Activated CD4-positive, alpha-beta T cell treated with anti-CD3 and anti-CD28 coated beads, Interleukin-2, amount 10 ng/mL, durations not matched to agents 7 days and 5 days (primary cell): ENCODE measurements around the gene PSAT1. TPM values are rescaled to one million over a fixed set of nuclear protein-coding genes. Genes with fewer than 3 reads are reported as not detected.
A peak's percentile ranks its signal among the peaks of the same experiment; 100 is the strongest.

Source experiments
- CTCF ChIA-PET: fragments of 350-600 bp; sonication (Branson Sonifier 250); formaldehyde crosslinking; loops from one replicate; lab custom pipeline; 2021; ENCODE audit warnings: antibody characterized with exemption; lab: Charles Lee
- POLR2A ChIA-PET: fragments of 350-600 bp; sonication (Branson Sonifier 250); formaldehyde crosslinking; loops from one replicate; lab custom pipeline; 2021; ENCODE audit warnings: antibody characterized with exemption; lab: Charles Lee
- DNase-seq: peaks from one replicate; pipeline ENCODE4 v3.0.0-alpha.2; 2020
- H3K27ac Mint-ChIP-seq: one replicate; pipeline ENCODE4 v1.8.0; 2021; ENCODE audit warnings: mild to moderate bottlenecking, moderate library complexity, mixed read lengths
- H3K27me3 Mint-ChIP-seq: one replicate; pipeline ENCODE4 v1.8.0; 2021; ENCODE audit warnings: mixed read lengths
- H3K36me3 Mint-ChIP-seq: one replicate; pipeline ENCODE4 v1.8.0; 2021; ENCODE audit warnings: low read depth, mixed read lengths
- H3K4me1 Mint-ChIP-seq: one replicate; pipeline ENCODE4 v1.8.0; 2021; ENCODE audit warnings: mixed read lengths
- H3K4me3 Mint-ChIP-seq: one replicate; pipeline ENCODE4 v1.8.0; 2021; ENCODE audit warnings: mild to moderate bottlenecking, moderate library complexity, mixed read lengths
- H3K9me3 Mint-ChIP-seq: one replicate; pipeline ENCODE4 v1.8.0; 2021; ENCODE audit warnings: mixed read lengths
- total RNA-seq, 2 experiments: library from RNA; stranded (reverse); gene quantifications; one replicate each; pipeline ENCODE4 v1.2.3, GENCODE V29; 2021

Gene PSAT1
- total RNA-seq, 2 experiments from 2014 or later, result 68.6 to 71.3 TPM

DNA sequence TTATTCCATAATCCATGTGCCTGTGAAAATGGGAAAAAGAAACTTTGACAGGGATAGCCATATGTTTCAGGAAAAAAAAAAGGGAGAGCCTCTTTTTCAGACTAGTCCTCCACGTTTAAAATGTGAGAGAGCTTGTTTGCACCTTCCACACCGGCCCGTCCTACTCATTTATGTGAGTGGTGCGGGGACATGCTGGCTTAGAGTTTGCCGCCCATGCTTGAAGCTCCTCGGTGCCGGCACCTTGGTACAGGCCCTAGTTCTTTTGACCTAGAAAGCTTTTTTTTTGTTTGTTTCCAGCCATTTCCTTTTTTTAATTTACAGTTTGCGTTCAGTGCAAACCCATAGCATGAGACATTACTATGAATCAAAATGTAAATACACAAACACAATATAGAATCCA is 27.8 kb downstream of the PSAT1 start:
- no peak for DNase-seq
- Mint-ChIP-seq H3K27ac (no peak overlapping the region), H3K4me1 (peaks cover 7% of the 10 kb centered on the region), H3K9me3 (no peaks in the 10 kb centered on the region), H3K4me3 (no peak overlapping the region), H3K36me3 (peaks cover 64% of the 10 kb centered on the region), H3K27me3 (no peaks in the 10 kb centered on the region)
- ChIA-PET CTCF (no interaction called here), POLR2A (no interaction called here)

DNA sequence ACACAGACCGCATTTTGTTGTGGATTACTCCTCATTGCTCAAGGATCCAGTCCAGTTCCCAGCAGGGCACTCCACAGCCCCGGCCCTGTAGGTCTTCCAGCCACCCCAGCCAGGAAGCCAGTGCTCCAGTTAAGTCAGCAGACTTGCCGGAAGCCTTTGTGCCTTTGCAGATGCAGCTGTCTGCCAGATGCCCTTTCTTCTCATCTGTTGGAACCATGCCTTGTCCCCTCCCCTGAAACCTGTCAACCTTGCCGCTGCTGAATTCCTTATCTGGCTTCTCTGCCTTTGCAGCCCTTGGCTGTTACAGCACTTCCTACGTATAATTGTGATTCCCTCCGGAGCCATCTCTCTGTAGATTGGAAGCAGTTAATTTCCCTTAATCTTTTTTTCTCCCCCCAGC is 28.4 kb downstream of the PSAT1 start:
- Mint-ChIP-seq H3K9me3 (no peaks in the 10 kb centered on the region), H3K4me3 (no peak overlapping the region), H3K27ac (no peak overlapping the region), H3K4me1 (peaks cover 7% of the 10 kb centered on the region), H3K36me3 (peaks cover 62% of the 10 kb centered on the region), H3K27me3 (no peaks in the 10 kb centered on the region)
- ChIA-PET CTCF (no interaction called here), POLR2A (no interaction called here)
- no peak for DNase-seq

DNA sequence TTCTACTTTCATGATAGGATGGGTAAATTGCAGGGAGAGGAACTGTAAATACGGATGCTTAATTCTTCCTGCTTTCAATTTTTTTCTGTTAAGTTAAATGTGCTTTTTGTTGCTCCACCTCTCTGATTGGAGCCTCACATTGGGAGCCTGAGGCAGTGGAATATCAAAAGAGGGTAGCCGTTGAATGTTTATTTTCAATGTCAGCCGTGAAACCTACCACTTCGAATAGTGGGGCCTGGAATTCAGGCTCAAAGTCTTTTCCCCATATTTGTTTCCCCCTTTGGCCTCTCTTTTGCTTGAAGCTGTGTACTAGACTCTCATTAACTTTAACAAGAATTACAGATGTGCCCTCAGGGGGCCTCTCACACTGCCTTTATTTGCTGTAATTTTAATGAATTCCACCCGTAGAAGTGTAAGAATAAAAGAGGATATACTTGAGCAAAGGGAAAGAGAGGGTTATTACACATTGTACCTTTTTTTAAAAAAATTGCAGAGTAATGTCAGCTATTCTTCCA is 29.0 kb downstream of the PSAT1 start:
- CTCF ChIA-PET, result no interaction called here
- Mint-ChIP-seq H3K27ac (peak overlapping the region; percentile 51), H3K4me3 (no peak overlapping the region), H3K4me1 (peaks cover 8% of the 10 kb centered on the region), H3K9me3 (no peaks in the 10 kb centered on the region), H3K36me3 (peaks cover 61% of the 10 kb centered on the region), H3K27me3 (no peaks in the 10 kb centered on the region)
- no peak for DNase-seq
- POLR2A ChIA-PET, result no interaction called here

DNA sequence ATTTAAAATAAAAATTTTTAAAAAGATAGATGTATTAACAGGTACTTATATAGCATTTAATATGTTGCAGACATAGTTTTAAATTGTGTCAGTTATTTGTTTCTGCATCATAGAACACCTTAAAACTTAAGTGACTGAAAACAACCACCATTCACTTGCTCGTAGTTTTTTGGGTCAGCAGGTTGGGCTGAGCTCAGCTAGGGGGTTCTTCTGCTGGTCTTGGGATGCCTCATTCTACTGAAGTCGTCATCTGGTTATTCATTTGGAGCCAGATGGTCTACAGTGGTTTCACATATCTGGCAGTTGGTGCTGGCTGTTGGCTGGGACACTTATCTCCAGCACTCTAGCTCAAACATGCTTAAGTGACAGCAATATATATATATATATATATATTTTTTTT is 29.6 kb downstream of the PSAT1 start:
- ChIA-PET POLR2A (no interaction called here), CTCF (no interaction called here)
- Mint-ChIP-seq H3K4me3 (no peak overlapping the region), H3K27me3 (no peaks in the 10 kb centered on the region), H3K9me3 (no peaks in the 10 kb centered on the region), H3K36me3 (peaks cover 61% of the 10 kb centered on the region), H3K27ac (no peak overlapping the region), H3K4me1 (peaks cover 8% of the 10 kb centered on the region)
- no peak for DNase-seq

DNA sequence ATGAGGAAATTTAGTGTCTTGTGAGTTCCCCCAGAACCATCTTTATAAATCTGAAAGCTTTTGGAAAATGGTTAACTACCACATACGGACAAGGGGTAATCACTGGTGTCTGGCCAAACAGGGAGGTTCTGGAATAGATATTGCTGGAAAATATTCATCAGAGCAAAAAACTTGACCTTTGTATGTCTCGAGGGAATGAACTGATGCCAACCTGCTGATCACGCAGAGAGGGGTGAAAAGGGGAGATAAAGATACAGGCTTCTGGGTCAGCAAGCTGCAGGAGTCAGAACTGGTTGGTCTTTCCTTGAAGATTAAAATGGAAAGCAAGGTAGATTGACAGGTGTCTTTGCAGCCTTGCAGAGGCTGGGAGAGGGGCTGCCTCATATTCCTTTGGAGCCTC is 35.5 kb downstream of the PSAT1 start:
- Mint-ChIP-seq H3K4me3 (no peak overlapping the region), H3K27me3 (peaks cover 7% of the 10 kb centered on the region), H3K4me1 (peaks cover 2% of the 10 kb centered on the region), H3K9me3 (peaks cover 16% of the 10 kb centered on the region), H3K36me3 (peaks cover 52% of the 10 kb centered on the region), H3K27ac (no peak overlapping the region)
- DNase-seq, result no peak
- ChIA-PET CTCF (interaction anchor here (1.3 kb wide), 1 partner anchor 28 kb away, joined by 3 read pairs; no protein-coding TSS in a partner anchor), POLR2A (no interaction called here)

DNA sequence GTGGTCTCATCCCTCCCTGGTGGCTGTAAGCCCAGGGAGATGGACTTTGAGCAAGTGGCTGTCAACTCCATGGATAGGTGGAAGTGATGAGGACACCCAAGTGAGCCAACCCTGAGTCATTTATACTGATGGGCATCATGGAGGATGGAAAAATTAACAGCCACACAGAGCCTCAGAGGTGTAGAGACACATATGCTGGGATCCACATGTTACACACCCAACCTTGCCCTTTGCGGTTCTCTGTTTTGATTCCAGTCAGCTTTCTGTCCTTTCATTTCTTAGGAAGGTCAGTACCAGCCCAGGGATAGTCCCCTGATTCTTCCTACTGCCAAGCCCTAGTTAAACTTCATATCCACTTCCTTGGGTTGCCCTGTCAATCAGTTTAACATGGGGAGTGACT is 51.9 kb downstream of the PSAT1 start:
- Mint-ChIP-seq H3K9me3 (peaks cover 13% of the 10 kb centered on the region), H3K27ac (no peak overlapping the region), H3K27me3 (no peaks in the 10 kb centered on the region), H3K4me1 (peaks cover 23% of the 10 kb centered on the region), H3K4me3 (no peak overlapping the region), H3K36me3 (peaks cover 1% of the 10 kb centered on the region)
- DNase-seq, result no peak
- POLR2A ChIA-PET, result no interaction called here
- CTCF ChIA-PET, result interaction anchor here (0.5 kb wide), 1 partner anchor 27 kb away, joined by 3 read pairs; no protein-coding TSS in a partner anchor

DNA sequence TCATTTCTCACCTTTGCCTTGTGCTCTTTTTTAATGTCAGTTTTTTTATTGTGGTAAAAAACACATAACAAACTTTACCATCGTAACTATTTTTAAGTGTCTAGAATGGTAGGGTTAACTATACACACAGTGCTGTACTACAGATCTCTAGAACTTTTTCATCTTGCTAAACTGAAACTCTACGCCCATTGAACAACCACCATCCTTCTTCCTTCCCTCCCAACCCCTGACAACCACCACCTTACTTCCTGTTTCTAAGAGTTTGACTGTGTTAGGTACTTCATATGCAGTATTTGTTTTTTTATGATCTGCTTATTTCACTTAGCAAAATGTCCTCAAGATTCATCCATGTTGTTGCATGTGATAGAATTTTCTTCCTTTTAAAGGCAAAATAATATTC is 54.9 kb downstream of the PSAT1 start:
- Mint-ChIP-seq H3K27me3 (no peaks in the 10 kb centered on the region), H3K4me1 (peaks cover 23% of the 10 kb centered on the region), H3K4me3 (no peak overlapping the region), H3K27ac (peak overlapping the region; percentile 83), H3K36me3 (no peaks in the 10 kb centered on the region), H3K9me3 (peaks cover 13% of the 10 kb centered on the region)
- ChIA-PET POLR2A (no interaction called here), CTCF (no interaction called here)
- DNase-seq, result peak; percentile 36

DNA sequence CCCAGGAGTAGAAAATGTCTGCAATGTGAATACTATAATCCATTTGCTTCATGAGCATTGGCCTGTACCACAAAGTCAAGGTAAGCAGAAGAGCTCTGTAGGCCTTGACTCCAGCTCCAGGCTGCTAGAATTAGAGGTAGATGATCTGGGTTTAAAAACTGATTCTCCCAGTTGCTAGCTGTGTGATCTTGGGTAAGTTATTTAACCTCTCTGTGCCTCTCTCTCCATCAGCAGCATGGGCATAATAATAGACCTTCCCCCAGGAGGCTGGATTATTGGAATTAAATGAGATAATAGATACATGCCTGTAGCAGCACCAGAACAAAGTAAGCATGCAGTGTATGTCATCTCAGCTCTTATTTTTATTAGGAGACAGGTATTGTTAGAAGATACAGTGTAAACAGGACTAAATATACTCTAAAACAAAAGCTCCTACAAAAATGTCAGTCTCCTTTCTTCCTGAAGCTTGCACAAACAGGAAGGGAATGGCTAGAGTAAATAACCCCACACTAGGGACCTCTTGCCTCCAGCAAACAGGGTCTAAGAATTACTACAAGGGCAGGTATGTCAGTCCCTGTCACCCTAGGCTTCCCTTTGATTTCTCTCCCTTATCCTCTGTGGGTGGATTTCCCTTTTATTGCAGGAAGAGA is 57.5 kb downstream of the PSAT1 start:
- H3K36me3 Mint-ChIP-seq, result no peaks in the 10 kb centered on the region
- H3K4me3 Mint-ChIP-seq, result no peak overlapping the region
- no peaks in the 10 kb centered on the region for H3K27me3 Mint-ChIP-seq
- H3K4me1 Mint-ChIP-seq, result peaks cover 23% of the 10 kb centered on the region
- no peak for DNase-seq
- H3K9me3 Mint-ChIP-seq, result peaks cover 13% of the 10 kb centered on the region
- H3K27ac Mint-ChIP-seq, result no peak overlapping the region
- CTCF ChIA-PET, result interaction anchor here (1.1 kb wide), 1 partner anchor 378 kb away, joined by 3 read pairs; no protein-coding TSS in a partner anchor
- POLR2A ChIA-PET, result no interaction called here

DNA sequence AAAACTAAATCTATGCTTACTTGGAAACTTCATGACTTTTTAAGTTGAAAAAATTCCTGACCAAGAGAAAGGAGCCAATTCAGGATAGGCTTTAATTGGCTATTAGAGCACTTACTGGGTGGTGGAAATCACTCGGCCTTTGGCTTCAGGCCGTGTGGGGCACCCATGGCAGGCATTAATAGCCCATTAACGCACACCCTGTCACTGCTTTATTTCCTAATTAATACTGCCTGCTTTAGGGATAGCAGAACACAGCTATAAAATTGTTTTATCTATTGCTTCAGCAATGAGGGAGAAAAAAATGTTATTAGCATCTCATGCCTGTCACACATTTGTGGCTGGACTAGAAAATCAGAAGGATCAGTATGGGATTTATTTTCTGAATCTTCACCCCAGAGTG is 58.1 kb downstream of the PSAT1 start:
- no peaks in the 10 kb centered on the region for H3K36me3 Mint-ChIP-seq
- DNase-seq, result no peak
- H3K4me1 Mint-ChIP-seq, result peaks cover 23% of the 10 kb centered on the region
- peaks cover 13% of the 10 kb centered on the region for H3K9me3 Mint-ChIP-seq
- H3K27ac Mint-ChIP-seq, result no peak overlapping the region
- H3K27me3 Mint-ChIP-seq, result no peaks in the 10 kb centered on the region
- no peak overlapping the region for H3K4me3 Mint-ChIP-seq
- ChIA-PET POLR2A (no interaction called here), CTCF (interaction anchor here (1.1 kb wide), 1 partner anchor 379 kb away, joined by 3 read pairs; no protein-coding TSS in a partner anchor)

DNA sequence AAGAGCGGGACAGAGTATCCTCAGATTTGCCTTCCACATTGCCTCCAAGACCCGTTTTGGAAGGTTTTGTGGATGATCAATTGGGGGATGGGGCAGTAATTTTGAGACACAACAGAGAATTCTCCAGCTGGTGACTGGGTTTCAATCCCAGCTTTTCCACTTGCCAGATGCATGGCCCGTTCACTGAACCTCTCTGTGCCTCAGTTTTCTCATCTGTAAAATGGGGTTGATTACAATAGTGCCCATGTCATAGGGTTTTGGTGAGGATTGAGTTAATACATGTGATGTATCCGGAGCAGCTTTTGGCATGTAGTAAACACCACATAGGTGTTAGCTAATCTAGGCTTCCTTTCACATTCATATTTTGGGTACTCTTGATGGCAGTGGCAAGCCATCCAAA is 59.7 kb downstream of the PSAT1 start:
- CTCF ChIA-PET, result no interaction called here
- POLR2A ChIA-PET, result no interaction called here
- no peak for DNase-seq
- no peaks in the 10 kb centered on the region for H3K36me3 Mint-ChIP-seq
- H3K9me3 Mint-ChIP-seq, result peaks cover 10% of the 10 kb centered on the region
- H3K27me3 Mint-ChIP-seq, result no peaks in the 10 kb centered on the region
- H3K4me1 Mint-ChIP-seq, result peaks cover 10% of the 10 kb centered on the region
- H3K27ac Mint-ChIP-seq, result no peak overlapping the region
- no peak overlapping the region for H3K4me3 Mint-ChIP-seq

DNA sequence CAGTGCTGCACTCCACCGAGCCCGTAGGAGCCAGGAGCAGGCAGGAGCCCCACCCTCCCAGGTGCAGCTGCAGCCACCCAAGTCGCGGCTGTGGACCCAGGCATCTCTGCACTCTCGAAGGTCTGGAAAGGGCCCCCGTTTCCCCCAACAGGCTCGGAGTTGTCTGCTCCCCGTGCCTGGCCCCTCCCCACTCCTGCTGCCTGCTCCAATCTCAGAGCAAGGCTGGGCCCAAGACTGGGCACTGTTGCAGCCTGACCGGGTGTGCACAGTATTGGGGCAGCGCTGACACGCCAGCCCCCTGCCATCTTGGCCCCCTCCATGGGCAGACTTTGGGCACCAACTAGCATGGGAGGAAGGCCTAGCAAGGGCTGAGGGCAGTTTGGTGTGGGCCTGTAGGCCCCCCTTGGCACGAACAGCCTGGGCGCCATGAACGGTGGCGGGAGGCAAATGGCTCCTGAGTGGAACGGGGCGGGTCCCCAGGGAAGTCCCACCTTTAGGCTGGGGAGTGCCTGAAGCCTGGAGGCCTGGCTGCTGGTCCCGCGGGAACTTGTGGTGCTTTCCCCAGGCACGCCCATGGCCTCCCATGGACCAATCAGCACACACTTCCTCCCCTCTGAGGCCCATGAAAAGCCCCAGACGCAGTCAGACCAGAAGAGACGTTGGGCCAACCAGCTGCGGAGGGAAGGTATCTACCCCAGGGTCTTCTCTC is 60.4 kb downstream of the PSAT1 start:
- H3K27me3 Mint-ChIP-seq, result no peaks in the 10 kb centered on the region
- H3K4me3 Mint-ChIP-seq, result no peak overlapping the region
- no peak overlapping the region for H3K27ac Mint-ChIP-seq
- ChIA-PET CTCF (interaction anchor here (1.6 kb wide), 1 partner anchor 13 kb away, joined by 5 read pairs; no protein-coding TSS in a partner anchor), POLR2A (no interaction called here)
- no peaks in the 10 kb centered on the region for H3K36me3 Mint-ChIP-seq
- H3K9me3 Mint-ChIP-seq, result peaks cover 3% of the 10 kb centered on the region
- peaks cover 3% of the 10 kb centered on the region for H3K4me1 Mint-ChIP-seq
- DNase-seq, result no peak

DNA sequence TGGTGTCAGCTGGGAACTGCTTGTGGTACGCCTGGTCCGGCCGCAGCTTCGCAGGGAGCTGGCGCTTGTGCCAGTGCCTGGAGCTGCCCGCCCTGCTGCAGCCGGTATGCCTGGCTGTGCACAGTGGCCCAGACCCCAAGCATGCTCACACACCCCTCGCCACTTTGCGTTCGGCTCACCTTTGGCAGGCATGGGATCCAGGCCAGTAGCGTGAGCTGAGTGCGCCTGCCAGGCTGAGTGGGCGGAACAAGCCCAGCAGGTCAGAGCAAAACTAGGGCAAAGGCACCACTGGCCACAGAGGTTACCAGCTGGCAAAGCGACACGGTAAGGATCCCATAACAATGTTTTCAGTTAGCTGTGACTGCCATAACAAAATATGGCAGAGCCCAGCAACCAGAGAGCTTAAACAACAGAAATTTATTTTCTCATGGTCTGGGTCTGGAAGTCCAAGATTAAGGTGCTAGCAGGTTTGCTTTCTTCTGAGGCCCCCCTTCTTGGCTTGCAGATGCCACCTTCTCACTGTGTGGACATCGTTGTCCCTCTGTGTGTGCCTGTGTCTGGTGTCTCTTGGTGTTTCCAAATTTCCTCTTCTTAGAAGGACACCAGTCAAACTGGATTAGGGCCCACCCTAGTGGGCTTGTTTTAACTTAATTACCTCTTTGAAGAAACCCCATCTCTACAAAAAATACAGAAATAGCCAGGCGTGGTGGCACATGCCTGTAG is 61.6 kb downstream of the PSAT1 start:
- POLR2A ChIA-PET, result no interaction called here
- Mint-ChIP-seq H3K4me1 (no peaks in the 10 kb centered on the region), H3K27me3 (no peaks in the 10 kb centered on the region), H3K27ac (no peak overlapping the region), H3K36me3 (no peaks in the 10 kb centered on the region), H3K9me3 (peaks cover 2% of the 10 kb centered on the region), H3K4me3 (no peak overlapping the region)
- CTCF ChIA-PET, result interaction anchor here (1.6 kb wide), 1 partner anchor 11 kb away, joined by 5 read pairs; no protein-coding TSS in a partner anchor
- DNase-seq, result no peak

DNA sequence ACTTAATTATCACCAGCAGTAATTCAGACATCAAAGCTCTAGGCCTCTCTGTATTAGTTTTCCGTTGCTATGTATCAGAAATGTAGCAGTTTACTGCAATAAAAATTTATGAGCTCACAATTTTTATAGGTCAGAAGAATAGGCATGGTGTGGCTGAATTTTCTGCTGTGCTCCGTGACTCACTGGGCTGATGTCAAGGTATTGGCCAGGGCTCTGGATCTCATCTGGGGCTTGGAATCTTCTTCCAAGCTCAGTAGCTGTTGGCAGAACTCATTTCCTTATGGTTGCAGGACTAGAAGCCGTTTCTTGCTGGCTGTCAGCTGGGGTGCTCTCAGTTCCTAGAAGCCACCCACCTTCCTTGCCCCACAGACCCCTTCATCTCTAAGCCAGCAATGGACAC is 66.3 kb downstream of the PSAT1 start:
- ChIA-PET POLR2A (no interaction called here), CTCF (no interaction called here)
- no peak for DNase-seq
- Mint-ChIP-seq H3K4me3 (no peak overlapping the region), H3K36me3 (no peaks in the 10 kb centered on the region), H3K4me1 (no peaks in the 10 kb centered on the region), H3K27me3 (peaks cover 3% of the 10 kb centered on the region), H3K9me3 (no peaks in the 10 kb centered on the region), H3K27ac (no peak overlapping the region)
